MM.1S (cell line): ENCODE data around the gene ATPAF2.

Experiments used
- EZH2 ChIP-seq: fragments of 300-600 bp; sonication (generic); optimal IDR thresholded peaks from 2 replicates; pipeline ENCODE3; 2017; ENCODE audit warnings: low read depth, mild to moderate bottlenecking, antibody characterized with exemption, low read length, mixed read lengths
- TF ChIP-seq, protein P1 (sequence below): fragments of 300-600 bp; sonication (generic); IDR thresholded peaks from 2 replicates; pipeline ENCODE4 v1.5.1; 2016; ENCODE audit warnings: antibody characterized with exemption, low read length, mixed read lengths

GRCh38 chr17:17972126-17972951 is 66.6 kb downstream of the ATPAF2 start, which contains the start of the genes DRC3 and TOM1L2:
- TF ChIP-seq, protein P1, sequence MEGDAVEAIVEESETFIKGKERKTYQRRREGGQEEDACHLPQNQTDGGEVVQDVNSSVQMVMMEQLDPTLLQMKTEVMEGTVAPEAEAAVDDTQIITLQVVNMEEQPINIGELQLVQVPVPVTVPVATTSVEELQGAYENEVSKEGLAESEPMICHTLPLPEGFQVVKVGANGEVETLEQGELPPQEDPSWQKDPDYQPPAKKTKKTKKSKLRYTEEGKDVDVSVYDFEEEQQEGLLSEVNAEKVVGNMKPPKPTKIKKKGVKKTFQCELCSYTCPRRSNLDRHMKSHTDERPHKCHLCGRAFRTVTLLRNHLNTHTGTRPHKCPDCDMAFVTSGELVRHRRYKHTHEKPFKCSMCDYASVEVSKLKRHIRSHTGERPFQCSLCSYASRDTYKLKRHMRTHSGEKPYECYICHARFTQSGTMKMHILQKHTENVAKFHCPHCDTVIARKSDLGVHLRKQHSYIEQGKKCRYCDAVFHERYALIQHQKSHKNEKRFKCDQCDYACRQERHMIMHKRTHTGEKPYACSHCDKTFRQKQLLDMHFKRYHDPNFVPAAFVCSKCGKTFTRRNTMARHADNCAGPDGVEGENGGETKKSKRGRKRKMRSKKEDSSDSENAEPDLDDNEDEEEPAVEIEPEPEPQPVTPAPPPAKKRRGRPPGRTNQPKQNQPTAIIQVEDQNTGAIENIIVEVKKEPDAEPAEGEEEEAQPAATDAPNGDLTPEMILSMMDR = no peak
- no peak for TF ChIP-seq EZH2
